ENCODE measurements around the gene FGF4.
"Not testable (repeated sequence)": the region's sequence is repeated elsewhere in the genome, so short reads cannot be mapped to it uniquely, and the experiment has no call there.

Gene FGF4

GRCh38 chr11:69773626-69774353, 1.4 kb downstream of the FGF4 start:
- no peak for DNase-seq (ENCODE audit: low read depth)

- no peak for DNase-seq (ENCODE audit: low read depth)
Observed at GRCh38 chr11:69771466-69771865, 3.7 kb downstream of the FGF4 start.

GRCh38 chr11:69770540-69770939, 4.6 kb downstream of the FGF4 start:
- DNase-seq (ENCODE audit: low read depth): no peak

GRCh38 chr11:69765498-69765995, 9.6 kb downstream of the FGF4 start:
- no peak for DNase-seq (ENCODE audit: low read depth)

- not testable (repeated sequence) for DNase-seq (ENCODE audit: low read depth)
Observed at GRCh38 chr11:69764918-69765317, 10.2 kb downstream of the FGF4 start.

- no peak for DNase-seq (ENCODE audit: low read depth)
Observed at GRCh38 chr11:69760319-69760718, 14.8 kb downstream of the FGF4 start.

GRCh38 chr11:69752890-69753289, 22.3 kb downstream of the FGF4 start:
- DNase-seq (ENCODE audit: low read depth): no peak

GRCh38 chr11:69750875-69751597, 24.1 kb downstream of the FGF4 start:
- no peak for DNase-seq (ENCODE audit: low read depth)

GRCh38 chr11:69750108-69750850, 24.9 kb downstream of the FGF4 start:
- DNase-seq (ENCODE audit: low read depth): no peak

- no peak for DNase-seq (ENCODE audit: low read depth)
Observed at GRCh38 chr11:69748637-69749036, 26.5 kb downstream of the FGF4 start.

- DNase-seq (ENCODE audit: low read depth): peak; percentile 35
Observed at GRCh38 chr11:69746752-69747742, 28.1 kb downstream of the FGF4 start.

- DNase-seq (ENCODE audit: low read depth): no peak
Observed at GRCh38 chr11:69746140-69746539, 29.0 kb downstream of the FGF4 start.

GRCh38 chr11:69745201-69745600, 29.9 kb downstream of the FGF4 start:
- DNase-seq (ENCODE audit: low read depth): peak; percentile 23

- peak; percentile 87 for DNase-seq (ENCODE audit: low read depth)
Observed at GRCh38 chr11:69744435-69744834, 30.7 kb downstream of the FGF4 start.

- DNase-seq (ENCODE audit: low read depth): no peak
Observed at GRCh38 chr11:69734841-69735240, 40.3 kb downstream of the FGF4 start.

GRCh38 chr11:69734367-69734766, 40.8 kb downstream of the FGF4 start:
- no peak for DNase-seq (ENCODE audit: low read depth)

GRCh38 chr11:69732910-69733309, 42.2 kb downstream of the FGF4 start:
- no peak for DNase-seq (ENCODE audit: low read depth)

GRCh38 chr11:69731110-69731509, 44.0 kb downstream of the FGF4 start:
- DNase-seq (ENCODE audit: low read depth): no peak

GRCh38 chr11:69730500-69730899, 44.6 kb downstream of the FGF4 start:
- DNase-seq (ENCODE audit: low read depth): no peak

GRCh38 chr11:69729252-69729651, 45.9 kb downstream of the FGF4 start:
- DNase-seq (ENCODE audit: low read depth): no peak

- no peak for DNase-seq (ENCODE audit: low read depth)
Observed at GRCh38 chr11:69727266-69727665, 47.9 kb downstream of the FGF4 start.

Measured in EH (cell line).